Central memory CD8-positive, alpha-beta T cell (primary cell): Measurements from ENCODE around the gene LAMB4.

Source experiments
- ATAC-seq: fragments of 150-1000 bp; cut with Tn5 transposase; replicated peaks from 2 replicates; pipeline ENCODE4 v1.10.0; 2022; ENCODE audit warnings: mild to moderate bottlenecking, moderate FRiP score, moderate number of reproducible peaks; ENCODE audit not compliant: poor library complexity, severe bottlenecking; ENCODE audit errors: extremely low read depth
- DNase-seq, 2 donors: peaks; one replicate each; pipeline ENCODE4 v3.0.0; 2021; ENCODE audit warnings: low spot score in 2 of 2
- H3K27ac Mint-ChIP-seq: one replicate; pipeline ENCODE4 v1.8.0; 2022; ENCODE audit warnings: low read depth, mild to moderate bottlenecking, moderate library complexity, mixed read lengths
- H3K27me3 Mint-ChIP-seq: one replicate; pipeline ENCODE4 v1.8.0; 2022; ENCODE audit warnings: mixed read lengths
- H3K36me3 Mint-ChIP-seq: one replicate; pipeline ENCODE4 v1.8.0; 2022; ENCODE audit warnings: mild to moderate bottlenecking, moderate library complexity, mixed read lengths; ENCODE audit not compliant: insufficient read depth
- H3K4me1 Mint-ChIP-seq: one replicate; pipeline ENCODE4 v1.8.0; 2022; ENCODE audit warnings: mixed read lengths
- H3K4me3 Mint-ChIP-seq: one replicate; pipeline ENCODE4 v1.8.0; 2022; ENCODE audit warnings: mild to moderate bottlenecking, moderate library complexity, mixed read lengths
- H3K9me3 Mint-ChIP-seq: one replicate; pipeline ENCODE4 v1.8.0; 2022; ENCODE audit warnings: mixed read lengths

Gene LAMB4

DNA sequence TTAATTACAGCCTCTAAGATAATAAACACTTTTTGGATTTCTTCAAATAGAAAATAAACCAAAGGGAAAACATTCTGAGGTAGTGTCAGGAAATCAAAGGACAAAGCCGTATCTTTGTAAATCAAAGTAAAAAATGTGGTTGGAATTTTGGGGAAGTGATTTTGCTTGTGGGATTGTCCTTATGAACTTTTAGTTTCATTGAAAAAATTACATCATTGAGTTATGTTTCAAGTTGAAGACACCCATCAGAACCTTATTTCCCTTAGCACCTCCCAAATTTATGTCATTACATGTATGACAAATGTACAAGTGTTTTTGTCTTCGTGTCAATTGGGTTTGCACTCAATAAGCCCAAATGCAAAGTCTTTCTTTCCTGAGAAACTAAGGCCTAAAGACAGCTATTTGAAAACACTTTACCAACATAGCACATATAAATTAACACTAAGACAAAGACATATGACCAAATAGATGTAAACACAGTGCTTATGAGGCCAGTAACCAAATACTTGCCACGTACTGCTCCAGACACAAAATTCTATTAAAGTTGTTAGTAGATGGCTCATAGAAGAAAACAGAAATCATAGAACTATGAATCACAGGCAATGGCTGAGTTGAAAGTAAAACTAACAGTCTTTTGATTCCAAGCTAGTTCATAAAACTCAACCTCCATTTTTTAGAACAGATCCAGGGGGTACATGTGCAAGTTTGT, 26.9 kb upstream of the LAMB4 start:
- peaks cover 17% of the 10 kb centered on the region for H3K27me3 Mint-ChIP-seq
- no peak overlapping the region for H3K27ac Mint-ChIP-seq
- H3K4me3 Mint-ChIP-seq: no peak overlapping the region
- no peak for DNase-seq
- H3K9me3 Mint-ChIP-seq: no peaks in the 10 kb centered on the region
- no peaks in the 10 kb centered on the region for H3K36me3 Mint-ChIP-seq
- H3K4me1 Mint-ChIP-seq: no peaks in the 10 kb centered on the region
- ATAC-seq: no peak

DNA sequence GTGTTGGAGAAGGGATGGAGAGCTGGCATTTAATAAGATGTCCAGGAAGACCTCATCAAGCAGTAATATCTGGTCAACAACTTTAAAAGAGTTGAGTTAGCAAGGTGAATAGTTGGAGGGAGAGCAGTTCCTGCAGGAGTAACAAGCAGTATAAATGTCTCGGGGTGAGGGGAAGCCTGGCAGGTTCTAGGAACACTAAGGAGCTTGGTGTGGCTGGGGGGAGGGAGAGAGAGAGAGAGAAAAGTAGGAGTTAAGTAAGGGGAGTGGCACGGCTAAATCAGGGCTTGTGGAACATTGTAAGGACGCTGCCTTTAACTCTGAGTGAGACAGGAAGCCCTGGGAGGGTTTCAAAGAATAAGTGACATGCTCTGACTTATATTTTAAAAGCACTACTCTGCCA, 22.0 kb upstream of the LAMB4 start:
- no peaks in the 10 kb centered on the region for H3K36me3 Mint-ChIP-seq
- ATAC-seq: no peak
- DNase-seq: no peak

DNA sequence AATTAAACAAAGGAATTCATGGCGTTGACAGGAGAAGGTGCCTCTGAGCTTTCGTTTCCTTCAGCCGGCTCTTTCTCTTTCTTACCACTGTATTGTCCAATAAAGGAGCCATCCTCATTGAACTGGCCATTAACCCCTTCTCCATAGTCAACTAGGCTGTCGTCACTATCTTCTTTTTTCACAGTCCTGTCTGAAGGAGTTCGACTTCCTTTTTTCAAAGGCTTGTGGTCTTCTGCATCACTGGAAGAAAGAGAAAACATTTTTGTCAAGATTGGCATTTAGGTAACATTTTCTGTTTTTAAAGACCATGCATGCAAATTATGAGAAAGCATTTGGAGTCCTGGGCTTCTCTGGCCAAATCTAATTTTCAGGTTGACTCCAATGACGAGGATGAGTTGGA, 19.7 kb upstream of the LAMB4 start:
- DNase-seq (no peak), ATAC-seq (no peak)
- no peaks in the 10 kb centered on the region for H3K9me3 Mint-ChIP-seq
- no peak overlapping the region for H3K4me3 Mint-ChIP-seq
- H3K36me3 Mint-ChIP-seq: no peaks in the 10 kb centered on the region
- H3K27ac Mint-ChIP-seq: no peak overlapping the region
- H3K27me3 Mint-ChIP-seq: peaks cover 18% of the 10 kb centered on the region
- no peaks in the 10 kb centered on the region for H3K4me1 Mint-ChIP-seq

More for the DNA sequence above, 22.0 kb upstream of the LAMB4 start:
- Mint-ChIP-seq H3K4me1 (no peaks in the 10 kb centered on the region), H3K4me3 (no peak overlapping the region), H3K27me3 (peaks cover 19% of the 10 kb centered on the region), H3K27ac (no peak overlapping the region), H3K9me3 (no peaks in the 10 kb centered on the region)

DNA sequence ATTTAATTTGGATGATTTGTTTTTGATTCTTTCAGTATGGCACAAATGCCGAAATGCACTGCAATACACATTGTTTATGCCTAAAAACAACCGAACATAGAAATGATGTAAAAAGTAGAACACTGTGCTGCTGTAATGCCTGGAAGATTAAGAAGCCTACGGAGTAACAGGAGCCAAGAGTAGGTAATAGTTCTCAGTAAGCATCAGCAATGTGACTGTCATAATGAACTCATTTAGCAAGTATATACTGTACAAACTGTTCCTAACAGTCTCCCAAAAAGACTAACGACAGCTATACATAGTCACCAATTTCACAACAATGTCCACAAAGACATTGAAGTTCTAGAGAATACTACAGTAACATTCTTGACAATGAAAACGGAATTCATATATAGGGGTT, 19.0 kb upstream of the LAMB4 start:
- ATAC-seq (no peak), DNase-seq (no peak)
- Mint-ChIP-seq H3K9me3 (no peaks in the 10 kb centered on the region), H3K36me3 (no peaks in the 10 kb centered on the region), H3K27ac (no peak overlapping the region), H3K4me1 (no peaks in the 10 kb centered on the region), H3K27me3 (peaks cover 18% of the 10 kb centered on the region), H3K4me3 (no peak overlapping the region)

DNA sequence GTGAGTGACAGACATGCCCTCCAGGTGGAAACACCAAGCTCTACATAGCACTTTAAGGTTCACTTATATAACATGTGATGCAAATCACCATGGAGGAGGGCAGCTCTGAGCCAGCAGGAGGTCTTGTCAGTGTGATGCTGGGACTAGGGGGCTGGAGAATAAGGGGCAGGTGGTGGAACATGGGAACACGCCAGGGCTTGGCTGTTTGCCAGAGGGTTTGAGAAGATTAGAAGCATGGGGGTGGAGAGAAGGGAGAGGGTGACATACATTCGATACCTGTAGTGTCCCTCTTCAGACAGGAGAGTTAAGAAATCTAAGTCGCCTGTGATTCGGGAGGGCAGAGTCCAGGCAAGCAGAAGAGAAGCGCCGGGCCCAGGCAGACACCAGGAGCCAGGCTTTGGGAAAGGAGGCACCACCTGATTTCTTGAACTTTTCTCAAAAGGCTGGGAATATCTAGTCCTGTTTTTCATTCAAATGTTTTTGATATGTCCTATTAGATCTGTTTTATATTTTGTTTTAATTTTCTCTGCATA, 16.9 kb upstream of the LAMB4 start:
- no peak overlapping the region for H3K4me3 Mint-ChIP-seq
- H3K27ac Mint-ChIP-seq: no peak overlapping the region
- no peaks in the 10 kb centered on the region for H3K9me3 Mint-ChIP-seq
- DNase-seq: no peak
- no peaks in the 10 kb centered on the region for H3K4me1 Mint-ChIP-seq
- ATAC-seq: no peak
- H3K36me3 Mint-ChIP-seq: no peaks in the 10 kb centered on the region
- H3K27me3 Mint-ChIP-seq: peaks cover 10% of the 10 kb centered on the region

DNA sequence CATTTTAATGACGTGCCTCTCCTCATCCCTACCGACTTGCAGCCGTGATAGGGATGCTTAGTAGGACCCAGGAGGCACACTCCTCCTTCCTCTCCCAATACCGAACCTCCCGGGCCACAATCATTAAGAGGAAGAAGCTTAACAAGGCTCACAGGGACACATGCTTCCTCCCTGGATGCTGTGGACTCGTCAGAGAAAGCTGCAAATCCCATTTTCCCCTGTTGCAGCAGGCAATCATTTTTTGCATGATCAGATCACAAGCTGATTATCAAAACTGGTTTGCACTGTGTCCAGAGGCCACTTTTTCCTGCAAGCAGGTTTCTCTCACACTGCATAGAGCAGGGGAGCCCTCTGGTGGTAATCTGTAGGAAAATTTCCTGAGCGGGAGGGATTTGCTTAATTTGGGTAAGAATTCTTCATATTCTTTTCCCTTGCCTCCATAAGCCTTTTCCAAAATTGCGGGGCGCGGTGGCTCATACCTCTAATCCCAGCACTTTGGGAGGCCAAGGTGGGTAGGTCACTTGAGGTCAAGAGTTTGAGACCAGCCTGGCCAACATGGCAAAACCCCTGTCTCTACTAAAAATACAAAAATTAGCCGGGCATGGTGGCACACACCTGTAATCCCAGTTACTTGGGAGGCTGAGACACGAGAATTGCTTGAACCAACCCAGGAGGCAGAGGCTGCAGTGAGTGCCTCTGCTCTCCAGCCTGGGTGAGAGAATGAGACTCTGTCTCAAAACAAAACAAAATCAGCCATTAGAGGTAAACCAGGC, 16.1 kb upstream of the LAMB4 start:
- peak in 1 of 2 donors; percentile 10 for DNase-seq
- Mint-ChIP-seq H3K4me1 (no peaks in the 10 kb centered on the region), H3K27me3 (peaks cover 10% of the 10 kb centered on the region), H3K9me3 (no peaks in the 10 kb centered on the region), H3K4me3 (no peak overlapping the region), H3K36me3 (no peaks in the 10 kb centered on the region), H3K27ac (no peak overlapping the region)
- ATAC-seq: no peak

DNA sequence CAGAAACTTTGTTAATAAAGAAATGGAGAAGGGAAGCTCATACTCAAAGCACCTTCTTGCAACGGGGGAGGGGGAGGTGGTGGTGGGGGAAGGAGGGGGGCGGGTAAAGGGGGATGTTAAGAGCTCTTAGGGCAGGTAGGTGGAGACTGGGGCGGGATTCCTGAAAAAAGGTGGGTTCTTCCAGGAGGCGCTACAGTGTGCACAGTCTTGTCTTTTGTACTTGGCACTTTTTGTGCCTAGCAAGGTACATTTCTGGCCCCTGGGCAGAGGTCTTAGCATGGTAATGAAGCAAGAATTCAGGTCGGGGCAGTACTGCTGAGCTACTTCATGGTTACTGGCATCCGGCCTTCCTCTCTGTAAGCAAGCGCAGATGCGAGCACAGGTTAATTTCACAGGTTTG, 15.2 kb upstream of the LAMB4 start:
- Mint-ChIP-seq H3K36me3 (no peaks in the 10 kb centered on the region), H3K9me3 (no peaks in the 10 kb centered on the region), H3K27me3 (peaks cover 14% of the 10 kb centered on the region), H3K27ac (no peak overlapping the region), H3K4me3 (no peak overlapping the region), H3K4me1 (no peaks in the 10 kb centered on the region)
- no peak for ATAC-seq
- DNase-seq: no peak

DNA sequence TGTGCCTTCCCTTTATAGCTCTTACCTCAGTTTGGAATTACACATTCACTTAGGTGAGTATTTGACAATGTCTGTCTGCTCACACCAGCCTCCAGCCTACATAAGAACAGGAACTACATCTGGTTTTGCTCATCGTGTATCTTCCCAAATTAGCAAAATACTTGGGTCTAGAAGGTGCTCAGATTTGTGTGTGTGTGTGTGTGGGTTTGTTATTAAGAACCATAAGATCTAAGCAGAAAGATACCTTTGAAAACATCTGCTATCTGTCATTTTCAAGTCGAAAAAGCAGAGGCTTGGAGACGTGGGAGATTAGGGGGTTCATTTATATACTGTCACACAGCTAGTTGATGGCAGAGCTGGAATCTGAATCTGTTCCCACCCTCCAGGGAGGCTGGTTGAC, 14.8 kb upstream of the LAMB4 start:
- peaks cover 19% of the 10 kb centered on the region for H3K27me3 Mint-ChIP-seq
- no peaks in the 10 kb centered on the region for H3K4me1 Mint-ChIP-seq
- DNase-seq (no peak), ATAC-seq (no peak)
- no peaks in the 10 kb centered on the region for H3K9me3 Mint-ChIP-seq
- no peaks in the 10 kb centered on the region for H3K36me3 Mint-ChIP-seq
- no peak overlapping the region for H3K27ac Mint-ChIP-seq
- no peak overlapping the region for H3K4me3 Mint-ChIP-seq

DNA sequence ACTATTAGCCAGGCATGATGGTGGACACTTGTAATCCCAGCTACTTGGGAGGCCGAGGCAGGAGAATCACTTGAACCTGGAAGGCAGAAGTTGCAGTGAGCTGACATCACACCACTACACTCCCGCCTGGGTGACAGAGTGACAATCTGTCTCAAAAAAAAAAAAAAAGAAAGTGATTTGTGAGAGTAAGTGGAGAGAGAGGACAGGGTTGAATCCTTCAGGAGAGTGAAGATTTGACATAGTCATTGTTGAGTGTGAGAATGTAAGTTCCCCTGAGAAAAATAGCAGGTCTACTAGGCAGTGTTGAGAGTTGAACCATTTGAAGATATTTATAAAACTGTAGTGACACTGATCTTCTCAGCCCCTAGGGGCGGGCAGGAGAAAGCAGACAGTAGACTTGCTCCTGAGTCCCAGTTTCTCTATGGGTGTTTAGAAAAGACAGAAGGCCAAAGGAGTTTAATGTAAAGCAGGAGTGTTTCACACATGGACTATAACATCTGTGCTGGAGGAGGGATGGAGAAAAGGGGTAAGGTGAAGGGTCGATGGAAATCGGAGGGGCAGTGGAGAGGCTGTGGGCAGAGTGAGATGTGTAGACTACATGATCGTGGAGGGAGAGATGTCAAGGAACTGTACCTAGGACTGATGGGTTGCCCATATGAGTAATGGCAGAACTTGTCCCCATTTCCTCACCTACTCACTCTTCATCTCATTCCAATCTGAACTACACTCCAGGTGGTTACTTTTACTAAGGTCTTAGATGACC, 13.7 kb upstream of the LAMB4 start:
- Mint-ChIP-seq H3K4me3 (no peak overlapping the region), H3K36me3 (no peaks in the 10 kb centered on the region), H3K27me3 (peaks cover 22% of the 10 kb centered on the region), H3K4me1 (no peaks in the 10 kb centered on the region), H3K9me3 (no peaks in the 10 kb centered on the region), H3K27ac (no peak overlapping the region)
- ATAC-seq: no peak
- DNase-seq: no peak

DNA sequence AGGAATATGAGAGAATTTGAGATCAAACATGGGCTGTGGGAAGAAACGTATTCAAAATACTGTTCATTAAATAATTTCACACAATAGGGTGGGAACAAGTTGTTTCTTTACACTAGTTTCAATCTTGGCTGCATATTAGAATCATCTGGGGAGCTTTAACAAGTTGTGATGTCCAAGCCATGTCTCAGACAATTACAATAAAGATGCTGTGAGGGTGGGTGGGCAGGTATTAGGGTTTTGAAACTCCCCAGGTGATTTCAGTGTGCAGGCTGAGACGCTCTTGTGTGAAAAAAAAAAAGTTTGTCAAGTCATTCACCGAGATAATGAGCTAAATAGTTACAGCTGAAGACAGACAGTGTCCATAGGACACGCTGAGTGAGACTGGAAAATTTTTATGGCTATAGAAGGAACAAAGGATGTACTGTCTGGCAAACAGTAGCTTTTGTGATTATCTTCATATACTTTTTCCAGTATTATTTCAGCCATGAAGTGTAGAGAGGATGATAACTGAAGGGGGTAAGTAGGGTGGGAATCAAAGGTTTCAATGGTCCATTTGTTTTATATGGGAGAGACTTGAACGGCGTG, 12.6 kb upstream of the LAMB4 start:
- H3K27me3 Mint-ChIP-seq: peaks cover 22% of the 10 kb centered on the region
- H3K9me3 Mint-ChIP-seq: no peaks in the 10 kb centered on the region
- H3K36me3 Mint-ChIP-seq: no peaks in the 10 kb centered on the region
- no peak overlapping the region for H3K4me3 Mint-ChIP-seq
- ATAC-seq: no peak
- DNase-seq: no peak
- H3K27ac Mint-ChIP-seq: no peak overlapping the region
- no peaks in the 10 kb centered on the region for H3K4me1 Mint-ChIP-seq

DNA sequence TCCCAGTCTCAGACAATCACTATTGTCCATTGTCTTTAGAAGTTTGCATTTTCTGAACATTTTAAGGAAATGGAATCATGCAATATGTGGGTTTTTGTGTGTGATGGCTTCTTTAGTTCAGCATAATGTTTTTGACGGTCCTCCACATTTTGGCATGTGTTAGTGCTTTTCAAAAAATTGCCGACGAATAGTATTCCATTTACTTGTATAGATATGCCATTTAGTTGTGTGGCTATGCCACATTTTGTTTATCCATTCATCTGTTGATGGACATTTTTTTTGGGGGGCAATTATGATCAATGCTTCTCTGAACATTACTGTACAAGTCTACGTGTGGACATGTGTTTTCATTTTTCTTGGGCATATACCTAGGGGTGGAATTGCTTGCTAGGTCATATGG, 12.0 kb upstream of the LAMB4 start:
- Mint-ChIP-seq H3K4me1 (no peaks in the 10 kb centered on the region), H3K36me3 (no peaks in the 10 kb centered on the region), H3K27me3 (peaks cover 19% of the 10 kb centered on the region), H3K9me3 (no peaks in the 10 kb centered on the region), H3K4me3 (no peak overlapping the region), H3K27ac (no peak overlapping the region)
- DNase-seq: no peak
- ATAC-seq: no peak

DNA sequence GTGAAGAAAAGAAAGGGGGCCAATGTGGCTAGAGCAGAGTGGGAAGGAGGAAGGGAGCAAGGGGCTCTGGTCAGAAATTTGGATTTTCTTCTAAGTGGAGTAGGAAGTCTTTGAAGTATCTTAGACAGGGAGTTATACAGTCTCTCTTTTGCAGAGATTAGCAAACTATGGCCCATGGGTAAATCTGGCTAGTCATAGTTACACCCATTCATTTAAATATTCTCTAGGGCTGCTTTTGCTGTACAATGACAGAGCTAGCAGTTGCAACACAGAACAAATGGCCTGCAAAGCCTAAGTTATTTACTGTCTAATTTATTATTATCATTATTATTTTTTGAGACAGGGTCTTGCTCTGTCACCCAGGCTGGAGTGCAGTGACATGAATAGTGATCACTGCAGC, 10.5 kb upstream of the LAMB4 start:
- Mint-ChIP-seq H3K9me3 (no peaks in the 10 kb centered on the region), H3K4me3 (no peak overlapping the region), H3K27me3 (peaks cover 12% of the 10 kb centered on the region), H3K27ac (no peak overlapping the region), H3K4me1 (peaks cover 9% of the 10 kb centered on the region), H3K36me3 (peaks cover under 1% of the 10 kb centered on the region)
- no peak for ATAC-seq
- no peak for DNase-seq
